ENCODE measurements around the gene TMEM163. TPM values are rescaled to one million over a fixed set of nuclear protein-coding genes. Genes with fewer than 3 reads are reported as not detected.

Gene TMEM163
- total and polyA plus RNA-seq, 7 donors, result 0.28 to 2.6 (median 1.1) TPM; not detected in 1

DNA sequence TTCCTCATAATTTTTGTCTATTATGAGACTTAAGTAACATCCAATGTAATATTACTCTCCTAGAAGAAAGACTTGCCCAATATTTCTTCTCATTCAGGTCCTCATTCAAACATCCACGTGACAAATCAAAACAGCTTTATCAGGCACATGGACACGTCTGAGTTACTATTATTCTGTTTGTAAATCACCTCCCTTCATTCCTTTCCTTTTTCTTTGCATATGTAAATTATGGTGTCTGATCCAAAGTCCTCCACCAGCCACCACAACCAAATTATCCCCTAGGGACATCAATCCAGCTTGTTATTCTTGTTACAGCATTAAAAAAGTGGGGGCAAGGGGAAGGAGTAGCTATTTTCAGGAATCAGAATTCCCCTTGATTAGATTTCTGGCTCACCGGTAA lies 7.1 kb downstream of the TMEM163 start:
- no peaks in the 10 kb centered on the region for H3K9me3 ChIP-seq
- no peaks in the 10 kb centered on the region for H3K36me3 ChIP-seq
- H3K27ac ChIP-seq, result no peak overlapping the region
- H3K4me3 ChIP-seq, result no peak overlapping the region
- peaks cover 0 to 40% (median 12%) of the 10 kb centered on the region in 3 donors for H3K27me3 ChIP-seq
- intact Hi-C loops (cut with DNase I), result no loop called here
- 37 to 48% methylated on average over 3 of the region's 3 CpGs for WGBS, 2 donors
- DNase-seq, result no peak
- no peak for TF ChIP-seq EP300 (IDR thresholded peaks at IDR 0.05)
- TF ChIP-seq POLR2AphosphoS5 (IDR thresholded peaks at IDR 0.05), result no peak
- TF ChIP-seq, protein P1, sequence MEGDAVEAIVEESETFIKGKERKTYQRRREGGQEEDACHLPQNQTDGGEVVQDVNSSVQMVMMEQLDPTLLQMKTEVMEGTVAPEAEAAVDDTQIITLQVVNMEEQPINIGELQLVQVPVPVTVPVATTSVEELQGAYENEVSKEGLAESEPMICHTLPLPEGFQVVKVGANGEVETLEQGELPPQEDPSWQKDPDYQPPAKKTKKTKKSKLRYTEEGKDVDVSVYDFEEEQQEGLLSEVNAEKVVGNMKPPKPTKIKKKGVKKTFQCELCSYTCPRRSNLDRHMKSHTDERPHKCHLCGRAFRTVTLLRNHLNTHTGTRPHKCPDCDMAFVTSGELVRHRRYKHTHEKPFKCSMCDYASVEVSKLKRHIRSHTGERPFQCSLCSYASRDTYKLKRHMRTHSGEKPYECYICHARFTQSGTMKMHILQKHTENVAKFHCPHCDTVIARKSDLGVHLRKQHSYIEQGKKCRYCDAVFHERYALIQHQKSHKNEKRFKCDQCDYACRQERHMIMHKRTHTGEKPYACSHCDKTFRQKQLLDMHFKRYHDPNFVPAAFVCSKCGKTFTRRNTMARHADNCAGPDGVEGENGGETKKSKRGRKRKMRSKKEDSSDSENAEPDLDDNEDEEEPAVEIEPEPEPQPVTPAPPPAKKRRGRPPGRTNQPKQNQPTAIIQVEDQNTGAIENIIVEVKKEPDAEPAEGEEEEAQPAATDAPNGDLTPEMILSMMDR (IDR thresholded peaks at IDR 0.05), result no peak
- no peak for TF ChIP-seq POLR2A (IDR thresholded peaks at IDR 0.05)
- no peaks in the 10 kb centered on the region for H3K4me1 ChIP-seq

DNA sequence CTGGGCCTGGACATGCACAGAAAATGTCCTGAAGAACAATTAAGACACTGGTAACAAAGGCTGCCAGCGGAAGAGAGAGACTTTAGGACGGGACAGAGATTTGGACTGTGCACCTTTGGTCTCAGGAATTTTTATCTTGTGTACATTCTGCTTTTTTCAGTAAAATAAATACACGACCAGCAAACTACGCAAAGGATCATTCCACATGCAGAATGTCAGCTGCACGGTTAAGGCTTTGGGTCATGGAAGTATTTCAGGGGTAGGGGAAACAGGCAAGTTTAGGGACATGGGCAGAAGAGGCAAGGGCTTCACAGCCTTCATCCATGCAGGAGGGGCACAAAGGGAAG lies 11.5 kb downstream of the TMEM163 start:
- DNase-seq, result no peak
- Histone ChIP-seq H3K9me3 (no peaks in the 10 kb centered on the region), H3K4me1 (no peaks in the 10 kb centered on the region), H3K27me3 (peaks cover 0 to 19% (median 0%) of the 10 kb centered on the region in 3 donors), H3K36me3 (no peaks in the 10 kb centered on the region), H3K4me3 (no peak overlapping the region), H3K27ac (no peak overlapping the region)
- intact Hi-C loops (cut with DNase I), result no loop called here
- WGBS, 2 donors, result 51 to 70% methylated on average over 5 of the region's 5 CpGs
- no peak for TF ChIP-seq POLR2A (IDR thresholded peaks at IDR 0.05)
- TF ChIP-seq, protein P1 (IDR thresholded peaks at IDR 0.05), result no peak

GRCh38 chr2:134706587-134707329 lies 12.0 kb downstream of the TMEM163 start:
- DNase-seq, result no peak
- Histone ChIP-seq H3K27ac (no peak overlapping the region), H3K27me3 (peaks cover 0 to 19% (median 0%) of the 10 kb centered on the region in 3 donors), H3K9me3 (no peaks in the 10 kb centered on the region), H3K4me3 (no peak overlapping the region), H3K4me1 (no peaks in the 10 kb centered on the region), H3K36me3 (no peaks in the 10 kb centered on the region)
- no peak for TF ChIP-seq POLR2AphosphoS5 (IDR thresholded peaks at IDR 0.05)
- TF ChIP-seq EP300 (IDR thresholded peaks at IDR 0.05), result no peak
- TF ChIP-seq, protein P1 (IDR thresholded peaks at IDR 0.05), result no peak
- TF ChIP-seq POLR2A (IDR thresholded peaks at IDR 0.05), result no peak
- WGBS, 2 donors, result 26 to 48% methylated on average over 18 of the region's 18 CpGs
- intact Hi-C loops (cut with DNase I), result no loop called here

GRCh38 chr2:134705861-134706586 lies 12.8 kb downstream of the TMEM163 start:
- 77 to 82% methylated on average over 21 of the region's 21 CpGs for WGBS, 2 donors
- intact Hi-C loops (cut with DNase I), result no loop called here
- Histone ChIP-seq H3K4me3 (no peak overlapping the region), H3K9me3 (no peaks in the 10 kb centered on the region), H3K27ac (no peak overlapping the region), H3K4me1 (no peaks in the 10 kb centered on the region), H3K36me3 (no peaks in the 10 kb centered on the region), H3K27me3 (peaks cover 0 to 20% (median 0%) of the 10 kb centered on the region in 3 donors)
- TF ChIP-seq, protein P1 (IDR thresholded peaks at IDR 0.05), result no peak
- TF ChIP-seq POLR2AphosphoS5 (IDR thresholded peaks at IDR 0.05), result no peak
- no peak for TF ChIP-seq POLR2A (IDR thresholded peaks at IDR 0.05)
- no peak for TF ChIP-seq EP300 (IDR thresholded peaks at IDR 0.05)
- DNase-seq, result no peak
